ENCODE data around the gene ZCWPW1. TPM values are rescaled to one million over a fixed set of nuclear protein-coding genes. Genes with fewer than 3 reads are reported as not detected.

ZCWPW1 gene
- total and polyA plus RNA-seq, 2 of the 13 experiments (the other 11 are each of a cell fraction or from before 2014, with no cell fraction given) = 2.4 to 2.5 TPM

- 0 out of 2 replicates have a peak, but pooled peaks have one; percentile 44 for TF ChIP-seq HOMEZ (CRISPR knock-in tag; IDR thresholded peaks at IDR 0.05; ENCODE audit: low read depth)
- peak; percentile 38; the same call in 1 of the 2 replicates for TF ChIP-seq ATF3 (CRISPR knock-in tag; IDR thresholded peaks at IDR 0.05)
- TF ChIP-seq POLR2G (IDR thresholded peaks at IDR 0.05; ENCODE audit: low read depth, low read length) = peak; percentile 85
- TF ChIP-seq ZXDC (CRISPR knock-in tag; IDR thresholded peaks at IDR 0.05) = no peak; the same call in 1 of the 2 replicates
- TF ChIP-seq ZNF772 (CRISPR knock-in tag; IDR thresholded peaks at IDR 0.05) = 0 out of 2 replicates have a peak, but pooled peaks have one; percentile 5
- TF ChIP-seq DZIP1 (CRISPR knock-in tag; IDR thresholded peaks at IDR 0.05) = no peak
- no peak for TF ChIP-seq SSRP1 (CRISPR knock-in tag; IDR thresholded peaks at IDR 0.05)
- peak; percentile 66; the same call in 1 of the 2 replicates for TF ChIP-seq TBX3 (IDR thresholded peaks at IDR 0.05; ENCODE audit: borderline replicate concordance)
- TF ChIP-seq KLF16 (CRISPR knock-in tag; IDR thresholded peaks at IDR 0.05) = peak in 1 of 2 experiments; percentile 68; a peak in 1 of 4 replicates
- 0 out of 2 replicates have a peak, but pooled peaks have one; percentile 10 for TF ChIP-seq SIN3A (IDR thresholded peaks at IDR 0.05; ENCODE audit: borderline replicate concordance, low read depth, low read length)
- TF ChIP-seq TEAD3 (CRISPR knock-in tag; optimal IDR thresholded peaks at IDR 0.05; ENCODE audit: borderline replicate concordance) = peak; percentile 47
- peak; percentile 28 for TF ChIP-seq GATAD2A (CRISPR knock-in tag; IDR thresholded peaks at IDR 0.05)
- peak; percentile 18; the same call in 1 of the 2 replicates for TF ChIP-seq ZNF556 (CRISPR knock-in tag; IDR thresholded peaks at IDR 0.05; ENCODE audit: borderline replicate concordance)
- TF ChIP-seq FOXK1 (CRISPR knock-in tag; IDR thresholded peaks at IDR 0.05; ENCODE audit: borderline replicate concordance, low read depth) = peak; percentile 54; the same call in 1 of the 2 replicates
- 0 out of 2 replicates have a peak, but pooled peaks have one; percentile 30 for TF ChIP-seq ZNF782 (CRISPR knock-in tag; IDR thresholded peaks at IDR 0.05; ENCODE audit: borderline replicate concordance)
- peak; percentile 71 for TF ChIP-seq ZNF331 (CRISPR knock-in tag; IDR thresholded peaks at IDR 0.05)
- TF ChIP-seq CREM (IDR thresholded peaks at IDR 0.05) = peak; percentile 87
- no peak for TF ChIP-seq CREM (CRISPR knock-in tag; IDR thresholded peaks at IDR 0.05)
- peak; percentile 75; the same call in 1 of the 3 replicates for TF ChIP-seq MXI1 (IDR thresholded peaks at IDR 0.05; ENCODE audit: borderline replicate concordance, low read depth, low read length)
- 0 out of 2 replicates have a peak, but pooled peaks have one; percentile 6 for TF ChIP-seq PHF20 (CRISPR knock-in tag; IDR thresholded peaks at IDR 0.05)
- TF ChIP-seq MAX (IDR thresholded peaks at IDR 0.05) = no peak
These were observed 599 bp upstream of the ZCWPW1 start (continued) for GRCh38 chr7:100428967-100429636.

All from HepG2 (cell line).